HG02623 (cell line): ENCODE data around the gene SYTL1.
"Not testable (repeated sequence)": the region's sequence is repeated elsewhere in the genome, so short reads cannot be mapped to it uniquely, and the experiment has no call there.

Experiments used
- ATAC-seq: cut with Tn5 transposase; IDR thresholded peaks from one replicate; pipeline ENCODE4 v1.9.1; 2021; ENCODE audit warnings: moderate library complexity; ENCODE audit not compliant: unreplicated experiment

The SYTL1 gene

GRCh38 chr1:27383039-27383605, 41.3 kb downstream of the SYTL1 start, which contains the start of gene CD164L2:
Gene CD164L2 (minus strand): TSS chr1:27383333. CDS start chr1:27383239, 94 bp downstream.
- no peak for ATAC-seq

DNA sequence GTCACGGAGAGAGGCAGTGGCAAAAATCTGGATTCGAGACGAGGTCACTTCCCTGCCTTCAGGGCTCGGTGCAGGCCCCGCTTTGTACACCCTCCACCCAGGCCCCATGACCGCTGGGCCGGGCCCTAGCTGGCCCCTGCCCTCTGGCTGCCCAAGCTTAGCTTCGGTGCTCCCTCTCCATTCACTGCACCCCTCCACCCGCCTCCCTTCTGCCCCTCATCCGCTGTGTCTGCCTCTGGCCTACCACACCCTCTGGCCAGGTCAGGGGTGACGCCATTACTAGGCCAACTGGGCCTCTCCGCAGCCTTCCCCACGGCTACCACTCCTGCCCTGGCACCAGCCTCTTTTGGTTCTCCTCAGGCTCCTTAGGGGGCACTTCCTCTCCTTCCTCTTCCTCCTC, 41.8 kb downstream of the SYTL1 start:
- no peak for ATAC-seq

- ATAC-seq: not testable (repeated sequence)
Observed at GRCh38 chr1:27384797-27385196, 43.0 kb downstream of the SYTL1 start.

GRCh38 chr1:27388337-27389005, 46.6 kb downstream of the SYTL1 start:
- ATAC-seq: no peak

DNA sequence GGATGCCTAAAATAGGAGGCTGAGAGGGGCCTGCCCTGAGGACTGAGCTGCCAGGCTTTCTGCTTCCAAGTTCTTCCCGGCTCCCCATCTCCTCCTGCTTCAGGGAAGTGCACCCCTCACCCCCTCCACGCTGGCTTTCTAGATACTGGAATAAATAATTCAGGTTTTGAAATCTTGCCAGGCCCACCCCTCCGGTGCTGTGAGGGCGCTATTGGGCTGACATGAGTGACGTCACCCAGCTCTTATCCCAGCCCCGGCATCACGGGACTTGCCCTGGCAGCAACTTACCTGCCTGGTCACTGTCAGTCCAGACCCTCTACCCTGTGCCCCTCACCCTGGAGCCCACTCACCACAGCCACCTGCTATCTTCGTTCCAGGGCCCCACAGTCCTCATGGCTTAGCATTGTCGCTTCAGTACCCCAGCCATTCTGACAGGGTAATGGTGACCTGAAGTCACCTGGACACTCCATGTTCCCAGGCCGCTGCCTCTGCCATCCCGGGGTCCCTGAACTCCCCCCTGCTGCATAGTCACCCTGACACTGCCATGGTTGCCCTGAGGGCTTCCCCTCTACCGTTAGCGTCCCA, 49.8 kb downstream of the SYTL1 start:
- no peak for ATAC-seq

GRCh38 chr1:27392096-27392777, 50.4 kb downstream of the SYTL1 start, which contains the start of gene GPR3:
Gene GPR3 (plus strand): TSS chr1:27392622. CDS start chr1:27393799, 1,177 bp downstream.
- peak; percentile 63 for ATAC-seq

DNA sequence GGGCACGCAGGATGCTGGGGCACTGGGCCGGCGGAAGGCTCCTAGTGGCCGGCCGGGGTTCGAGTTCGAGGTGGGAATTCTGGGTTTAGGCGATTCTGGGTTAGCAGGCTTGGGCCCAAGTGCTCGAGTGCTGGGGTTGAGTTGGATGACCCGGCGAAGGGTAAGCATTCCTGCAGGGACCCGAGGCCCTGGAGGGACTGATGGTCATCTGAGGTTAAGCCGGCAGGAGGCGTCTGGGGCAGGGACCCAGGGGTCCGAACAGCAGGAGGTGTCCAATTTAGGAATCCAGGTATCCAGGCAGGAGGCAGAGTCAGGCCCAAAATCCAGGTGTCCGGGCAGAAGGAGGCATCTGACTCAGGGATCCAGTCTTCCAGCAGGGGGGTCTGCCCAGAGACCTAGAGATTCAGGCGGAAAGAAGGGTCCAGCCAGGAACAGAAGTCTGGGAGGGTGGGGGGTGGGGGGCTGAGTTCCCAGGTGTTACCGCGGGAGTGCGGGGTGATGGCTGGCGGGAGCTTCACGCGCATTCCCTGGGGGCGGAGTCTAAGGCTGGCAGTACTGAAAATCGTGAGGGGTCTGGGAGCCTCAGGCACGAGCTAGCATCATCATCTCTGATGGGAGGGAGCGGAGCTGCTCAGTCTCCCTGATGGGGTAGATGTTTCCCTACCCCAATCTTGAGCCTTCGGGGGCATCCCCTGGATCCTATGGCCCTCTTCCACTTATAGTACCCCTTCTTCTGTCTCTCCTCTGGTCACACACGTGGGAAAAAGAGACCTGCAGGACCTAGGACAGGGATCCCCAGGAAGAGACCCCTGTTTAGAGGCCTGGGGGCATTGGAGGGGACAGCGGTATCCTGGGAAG, 51.2 kb downstream of the SYTL1 start:
- no peak for ATAC-seq

DNA sequence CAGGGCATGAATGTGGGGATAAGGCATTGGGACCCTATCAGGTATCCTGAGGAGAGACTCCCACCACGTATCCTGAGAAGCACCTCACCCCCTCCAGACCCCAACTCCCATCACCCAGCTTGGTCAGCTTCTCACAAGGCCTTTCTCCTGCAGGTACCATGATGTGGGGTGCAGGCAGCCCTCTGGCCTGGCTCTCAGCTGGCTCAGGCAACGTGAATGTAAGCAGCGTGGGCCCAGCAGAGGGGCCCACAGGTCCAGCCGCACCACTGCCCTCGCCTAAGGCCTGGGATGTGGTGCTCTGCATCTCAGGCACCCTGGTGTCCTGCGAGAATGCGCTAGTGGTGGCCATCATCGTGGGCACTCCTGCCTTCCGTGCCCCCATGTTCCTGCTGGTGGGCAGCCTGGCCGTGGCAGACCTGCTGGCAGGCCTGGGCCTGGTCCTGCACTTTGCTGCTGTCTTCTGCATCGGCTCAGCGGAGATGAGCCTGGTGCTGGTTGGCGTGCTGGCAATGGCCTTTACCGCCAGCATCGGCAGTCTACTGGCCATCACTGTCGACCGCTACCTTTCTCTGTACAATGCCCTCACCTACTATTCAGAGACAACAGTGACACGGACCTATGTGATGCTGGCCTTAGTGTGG, 51.9 kb downstream of the SYTL1 start:
- no peak for ATAC-seq

GRCh38 chr1:27394282-27394658, 52.4 kb downstream of the SYTL1 start:
- no peak for ATAC-seq

GRCh38 chr1:27394925-27395324, 53.1 kb downstream of the SYTL1 start:
- ATAC-seq: no peak

- ATAC-seq: no peak
Observed at GRCh38 chr1:27395441-27396195, 53.8 kb downstream of the SYTL1 start.

- no peak for ATAC-seq
Observed at GRCh38 chr1:27397110-27397509, 55.3 kb downstream of the SYTL1 start.

GRCh38 chr1:27397749-27398148, 55.9 kb downstream of the SYTL1 start:
- ATAC-seq: no peak

DNA sequence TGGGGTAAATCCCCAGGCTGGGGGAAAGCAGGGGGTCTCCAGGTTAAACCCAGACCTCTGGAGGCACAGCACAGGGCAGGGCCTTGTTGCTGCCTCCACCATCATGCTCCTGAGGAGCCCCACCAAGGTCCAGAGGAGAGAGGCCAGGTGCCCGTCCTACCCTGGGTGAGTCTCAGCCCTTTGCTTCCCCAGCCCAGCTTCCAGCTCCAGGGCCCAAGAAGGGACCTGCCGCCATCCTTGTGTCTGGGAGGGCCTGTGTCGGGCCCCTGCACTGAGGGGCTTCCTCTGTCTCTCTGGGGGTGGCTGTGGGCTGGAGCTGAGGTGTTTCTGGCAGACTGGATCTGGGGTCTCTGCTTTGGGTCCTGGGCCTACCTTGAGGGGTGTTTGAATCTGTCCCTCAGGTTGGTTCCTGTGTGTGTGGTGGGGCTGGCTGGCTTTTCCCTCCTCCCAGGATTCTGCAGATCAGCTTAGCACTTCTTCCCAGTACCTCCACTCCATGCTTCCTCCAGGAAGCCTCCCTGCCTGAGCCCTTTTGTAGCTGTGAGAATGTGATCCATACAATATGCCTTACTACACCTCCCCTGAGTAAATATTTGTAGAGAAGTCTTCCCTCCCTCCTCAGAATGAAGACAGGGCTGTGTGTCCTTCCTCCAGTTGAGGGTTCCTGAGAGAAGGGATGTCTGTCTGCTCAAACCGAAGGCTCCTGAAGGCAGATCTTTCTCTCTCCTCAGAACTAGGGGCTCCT, 56.8 kb downstream of the SYTL1 start:
- no peak for ATAC-seq

- ATAC-seq: no peak
Observed at GRCh38 chr1:27399251-27400025, 57.6 kb downstream of the SYTL1 start.

DNA sequence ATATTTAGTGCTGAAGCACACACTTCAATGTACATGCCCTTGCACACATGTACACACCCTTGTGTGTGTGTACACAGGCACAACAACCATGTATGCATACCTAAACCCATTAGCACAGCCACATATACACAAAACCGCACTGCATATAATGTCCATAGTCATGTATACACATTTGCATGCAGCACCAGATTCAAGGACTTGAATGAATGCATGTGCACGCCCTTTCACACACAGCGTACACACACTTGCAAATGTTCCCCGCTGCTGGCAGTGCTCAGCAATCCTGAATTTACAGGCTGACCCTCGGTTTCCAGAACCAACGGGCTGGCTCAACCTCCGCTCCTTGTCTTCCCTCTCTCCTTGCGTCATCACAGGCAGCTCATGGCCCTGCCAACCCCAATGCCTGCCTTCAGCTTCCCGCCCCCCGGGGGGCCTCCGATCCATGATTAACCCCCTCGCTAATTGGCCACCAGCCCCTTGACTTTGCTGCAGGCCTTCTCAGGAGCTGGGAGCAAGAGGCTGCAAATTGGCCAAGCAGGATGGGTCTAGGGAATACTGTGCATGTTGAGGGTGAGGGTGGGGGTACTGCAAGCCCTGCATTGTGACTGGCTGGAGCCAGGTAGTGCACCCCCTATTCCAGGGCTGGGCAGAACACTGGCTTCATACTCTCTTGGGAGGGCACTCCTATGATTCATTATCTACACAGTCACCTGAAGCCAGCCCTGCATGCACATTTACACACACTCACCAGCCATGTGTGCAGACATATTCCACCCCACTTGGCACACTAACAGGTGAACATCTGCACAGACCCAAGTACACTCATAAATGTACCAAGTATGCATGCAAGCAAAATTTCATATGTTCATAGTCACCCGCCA, 58.5 kb downstream of the SYTL1 start:
- no peak for ATAC-seq

DNA sequence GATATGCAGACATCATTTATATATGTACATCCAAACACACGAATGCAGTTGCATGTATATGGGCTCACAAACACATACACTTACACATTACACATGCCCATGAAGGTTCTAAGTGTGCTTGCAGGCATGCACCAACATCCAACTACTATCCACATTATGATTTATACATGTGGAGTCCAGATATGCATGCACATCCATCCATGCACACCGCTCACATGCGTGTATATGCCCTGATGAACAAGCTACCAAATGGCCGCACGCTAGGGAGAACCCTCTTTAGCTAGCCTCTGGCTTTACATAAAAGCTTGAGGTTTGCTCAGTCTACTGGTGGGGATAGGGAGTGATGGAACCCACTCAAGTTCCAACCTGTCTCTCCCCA, 59.1 kb downstream of the SYTL1 start:
- ATAC-seq: no peak
